GM18858 (cell line): ENCODE data around the gene VAV2.
"Not testable (repeated sequence)": the region's sequence is repeated elsewhere in the genome, so short reads cannot be mapped to it uniquely, and the experiment has no call there.

ENCODE experiments used
- ATAC-seq: cut with Tn5 transposase; IDR thresholded peaks from one replicate; pipeline ENCODE4 v1.9.1; 2021; ENCODE audit not compliant: unreplicated experiment

VAV2 gene

GRCh38 chr9:133971981-133972941 is 19.9 kb downstream of the VAV2 start:
- no peak for ATAC-seq

- ATAC-seq: no peak
Observed at GRCh38 chr9:133971121-133971951, 20.8 kb downstream of the VAV2 start.

DNA sequence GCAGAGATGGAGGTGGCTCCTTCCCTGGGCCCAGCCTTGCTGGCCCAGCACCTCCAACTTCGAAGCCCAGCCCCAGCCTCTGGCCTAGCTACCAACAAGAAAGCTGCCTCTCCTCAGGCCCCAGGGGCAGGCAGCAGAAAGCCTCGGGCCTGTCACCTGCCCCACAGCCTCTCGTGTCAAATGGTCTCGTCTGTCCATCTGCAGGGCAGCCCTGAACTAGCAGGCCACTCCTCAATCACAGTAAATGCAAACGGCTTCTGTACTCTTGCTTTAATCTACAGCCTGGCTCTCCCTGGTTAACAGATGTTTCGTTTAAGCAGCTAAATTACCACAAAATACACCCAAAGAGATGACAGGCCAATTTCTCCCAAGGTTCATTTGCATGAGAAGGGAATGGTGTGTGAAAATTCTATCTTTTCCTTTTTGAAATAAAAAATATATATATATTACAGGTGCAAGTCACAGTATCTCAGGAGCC is 21.5 kb downstream of the VAV2 start:
- ATAC-seq: no peak

- ATAC-seq: no peak
Observed at GRCh38 chr9:133969681-133970580, 22.2 kb downstream of the VAV2 start.

DNA sequence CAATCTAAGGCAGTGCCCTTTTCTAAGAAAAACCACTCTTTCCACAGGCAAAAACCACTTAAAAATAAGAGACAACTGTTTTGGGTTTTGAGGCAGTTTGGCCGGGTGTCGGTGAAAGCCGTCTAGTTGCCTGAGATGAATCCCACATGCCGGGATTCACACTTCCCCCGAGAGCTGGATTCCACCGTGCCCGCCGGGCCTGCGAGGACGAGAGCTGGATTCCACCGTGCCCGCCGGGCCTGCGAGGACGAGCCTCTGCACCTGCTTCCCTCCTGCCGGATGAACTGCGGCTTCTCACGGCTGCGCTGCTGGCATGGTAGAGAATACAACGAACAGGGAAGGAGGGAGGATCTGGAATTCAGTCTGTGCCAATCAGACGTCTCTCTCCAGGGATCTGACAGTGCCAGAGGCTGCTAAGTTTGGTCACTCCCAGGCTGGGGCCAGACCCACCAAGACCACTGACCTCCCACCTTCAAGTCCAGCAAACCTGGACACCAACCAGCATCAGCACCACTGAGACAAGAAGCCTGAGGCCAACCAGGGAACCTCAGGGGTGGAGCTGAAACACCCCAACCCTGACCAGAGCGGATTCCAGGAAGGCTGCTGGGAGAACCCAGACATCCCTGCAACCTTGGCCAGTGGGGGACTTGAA is 23.0 kb downstream of the VAV2 start:
- ATAC-seq: no peak

- no peak for ATAC-seq
Observed at GRCh38 chr9:133968428-133968827, 23.7 kb downstream of the VAV2 start.

- ATAC-seq: no peak
Observed at GRCh38 chr9:133967024-133967741, 24.9 kb downstream of the VAV2 start.

DNA sequence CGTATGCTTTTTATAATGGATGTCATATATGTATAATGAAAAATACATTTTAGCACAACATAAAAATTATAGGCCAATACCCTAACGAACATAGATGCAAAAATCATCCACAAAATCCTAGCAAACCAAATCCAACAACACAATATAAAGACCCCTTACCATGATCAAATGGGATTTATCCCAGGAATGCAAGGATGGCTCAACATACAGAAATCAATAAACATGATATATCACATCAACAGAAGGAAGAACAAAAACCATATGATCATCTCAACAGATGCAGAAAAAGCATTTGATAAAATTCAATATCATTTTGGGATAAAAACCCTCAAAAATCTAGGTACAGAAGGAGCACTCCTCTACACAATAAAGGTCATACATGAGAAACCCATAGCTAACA is 27.7 kb downstream of the VAV2 start:
- ATAC-seq: no peak

DNA sequence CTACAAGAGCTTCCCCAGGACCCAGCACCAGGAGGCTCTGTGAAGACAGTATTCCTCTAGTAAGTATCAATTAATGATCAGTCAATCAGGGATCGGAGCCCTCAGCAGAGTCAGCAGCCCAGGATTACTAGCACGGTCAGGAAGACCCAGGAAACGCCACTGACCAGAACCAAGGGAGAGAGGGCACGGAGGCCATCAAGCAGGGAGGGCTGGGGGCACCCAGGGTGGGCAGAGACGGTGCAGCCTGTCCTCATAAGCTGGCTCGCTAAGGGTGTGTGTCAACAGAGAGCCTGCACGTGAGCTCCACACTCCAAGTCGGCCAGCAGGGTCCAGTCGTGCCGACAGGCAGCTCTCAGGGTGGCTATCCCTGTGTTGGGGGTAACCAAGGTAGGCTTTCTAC is 29.0 kb downstream of the VAV2 start:
- ATAC-seq: no peak

GRCh38 chr9:133962341-133962740 is 29.8 kb downstream of the VAV2 start:
- no peak for ATAC-seq

- ATAC-seq: no peak
Observed at GRCh38 chr9:133961226-133962165, 30.6 kb downstream of the VAV2 start.

- ATAC-seq: no peak
Observed at GRCh38 chr9:133960568-133961129, 31.5 kb downstream of the VAV2 start.

DNA sequence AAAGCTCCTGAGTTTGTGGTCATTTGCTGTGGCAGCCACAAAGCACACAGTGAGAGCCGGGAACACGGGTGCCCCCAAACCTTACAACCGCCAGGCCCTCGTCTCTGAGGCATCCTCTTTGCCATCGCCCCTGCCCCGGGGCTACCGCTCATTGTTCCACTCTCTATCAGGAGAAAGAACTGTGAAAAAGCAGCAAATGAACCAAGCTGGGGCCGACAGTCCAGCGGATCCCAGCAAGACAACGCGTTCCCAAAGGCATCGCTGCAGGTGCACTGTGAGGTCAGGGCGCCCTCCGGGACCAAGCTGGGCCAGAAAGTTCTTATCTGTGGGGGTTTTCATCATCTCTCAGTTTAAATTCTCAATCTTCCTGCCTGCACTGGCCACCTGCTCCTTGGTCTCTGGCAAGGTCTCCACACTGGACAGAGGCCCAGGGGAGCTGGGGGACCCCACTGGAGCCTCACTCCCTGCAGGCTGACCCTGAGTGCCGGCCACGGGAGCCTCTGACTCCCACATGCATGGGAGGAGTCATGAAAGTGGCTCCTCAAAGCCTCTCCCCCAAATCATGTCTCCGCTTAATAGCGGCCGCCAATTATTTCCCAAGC is 32.1 kb downstream of the VAV2 start:
- no peak for ATAC-seq

GRCh38 chr9:133959171-133959570 is 33.0 kb downstream of the VAV2 start:
- no peak for ATAC-seq

GRCh38 chr9:133958756-133959155 is 33.4 kb downstream of the VAV2 start:
- no peak for ATAC-seq

DNA sequence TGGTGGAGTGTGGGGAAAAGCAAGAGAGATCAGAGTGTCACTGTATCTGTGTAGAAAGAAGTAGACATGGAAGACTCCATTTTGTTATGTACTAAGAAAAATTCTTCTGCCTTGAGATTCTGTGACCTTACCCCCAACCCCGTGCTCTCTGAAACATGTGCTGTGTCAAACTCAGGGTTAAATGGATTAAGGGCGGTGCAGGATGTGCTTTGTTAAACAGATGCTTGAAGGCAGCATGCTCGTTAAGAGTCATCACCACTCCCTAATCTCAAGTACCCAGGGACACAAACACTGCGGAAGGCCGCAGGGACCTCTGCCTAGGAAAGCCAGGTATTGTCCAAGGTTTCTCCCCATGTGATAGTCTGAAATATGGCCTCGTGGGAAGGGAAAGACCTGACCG is 34.4 kb downstream of the VAV2 start:
- ATAC-seq: not testable (repeated sequence)

DNA sequence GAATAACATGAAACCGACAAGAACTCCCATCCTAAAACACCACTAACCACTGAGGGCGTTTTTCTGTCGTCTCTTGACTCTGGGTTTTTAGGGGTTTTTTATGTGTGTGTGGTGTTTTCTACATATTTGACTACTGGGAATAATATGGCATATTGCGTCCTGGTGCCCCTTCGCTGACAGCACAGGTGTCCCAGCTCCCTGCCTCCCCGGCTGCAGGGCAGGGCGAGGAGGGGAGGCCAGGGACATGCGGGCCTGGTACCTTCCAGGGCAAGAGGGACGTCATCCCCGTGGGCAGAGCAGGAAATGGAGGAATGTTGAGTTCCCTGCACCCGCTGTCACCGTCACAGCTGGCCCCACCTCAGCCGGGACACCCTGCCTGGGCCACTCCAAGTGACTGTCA is 34.8 kb downstream of the VAV2 start:
- no peak for ATAC-seq
